Muscle layer of duodenum (tissue), 2 donors: ENCODE results near the gene LOXL4.

Source experiments
- H3K27ac ChIP-seq: one replicate; pipeline ENCODE4 v1.7.0; 2013; ENCODE audit warnings: mild to moderate bottlenecking, low read length
- H3K27me3 ChIP-seq: one replicate; pipeline ENCODE4 v1.7.0; 2013; ENCODE audit warnings: low read depth, mild to moderate bottlenecking, control low read depth, low read length
- H3K36me3 ChIP-seq, 2 donors: one replicate each; pipeline ENCODE4 v1.7.0; 2013; ENCODE audit warnings: low read length in 2 of 2, control low read depth in 1 of 2, mild to moderate bottlenecking in 1 of 2; ENCODE audit not compliant: insufficient read depth in 2 of 2, control insufficient read depth in 1 of 2
- H3K4me1 ChIP-seq, 2 donors: one replicate each; pipeline ENCODE4 v1.7.0; 2013; ENCODE audit warnings: low read length in 2 of 2, mild to moderate bottlenecking in 2 of 2, control low read depth in 1 of 2, moderate library complexity in 1 of 2; ENCODE audit not compliant: insufficient read depth in 2 of 2, control insufficient read depth in 1 of 2
- H3K4me3 ChIP-seq, 2 donors: one replicate each; pipeline ENCODE4 v1.7.0; 2013; ENCODE audit warnings: low read length in 2 of 2, low read depth in 1 of 2, mild to moderate bottlenecking in 1 of 2
- H3K9me3 ChIP-seq, 2 donors: one replicate each; pipeline ENCODE4 v1.7.0; 2013; ENCODE audit warnings: low read length in 2 of 2, control low read depth in 1 of 2, mild to moderate bottlenecking in 1 of 2; ENCODE audit not compliant: control insufficient read depth in 1 of 2
- donor health status: healthy.

The LOXL4 gene

GRCh38 chr10:98267894-98268693 is at the start of gene LOXL4:
Gene LOXL4 (minus strand): TSS chr10:98268194. CDS start chr10:98263019, 5,175 bp downstream.
- Histone ChIP-seq H3K9me3 (no peaks in the 10 kb centered on the region), H3K27me3 (no peaks in the 10 kb centered on the region), H3K4me1 (peaks cover 4 to 27% of the 10 kb centered on the region in 2 donors), H3K27ac (peak within 1 kb of the TSS; percentile 60), H3K4me3 (peak within 1 kb of the TSS; percentile 46 to 58), H3K36me3 (no peaks in the 10 kb centered on the region)

- Histone ChIP-seq H3K9me3 (no peaks in the 10 kb centered on the region), H3K27me3 (no peaks in the 10 kb centered on the region), H3K36me3 (no peaks in the 10 kb centered on the region), H3K4me1 (peaks cover 0 to 12% of the 10 kb centered on the region in 2 donors), H3K27ac (no peak overlapping the region), H3K4me3 (no peak overlapping the region)
These were observed 48.7 kb upstream of the LOXL4 start for GRCh38 chr10:98316661-98317060.

GRCh38 chr10:98316170-98316569 is 48.2 kb upstream of the LOXL4 start:
- no peak overlapping the region for H3K4me3 ChIP-seq
- peaks cover 0 to 12% of the 10 kb centered on the region in 2 donors for H3K4me1 ChIP-seq
- H3K27ac ChIP-seq = no peak overlapping the region
- H3K9me3 ChIP-seq = no peaks in the 10 kb centered on the region
- H3K36me3 ChIP-seq = no peaks in the 10 kb centered on the region
- no peaks in the 10 kb centered on the region for H3K27me3 ChIP-seq

- Histone ChIP-seq H3K4me3 (no peak overlapping the region), H3K27me3 (no peaks in the 10 kb centered on the region), H3K36me3 (no peaks in the 10 kb centered on the region), H3K9me3 (no peaks in the 10 kb centered on the region), H3K4me1 (peaks cover 0 to 15% of the 10 kb centered on the region in 2 donors), H3K27ac (no peak overlapping the region)
These were observed 46.7 kb upstream of the LOXL4 start for GRCh38 chr10:98314532-98315284.

- H3K36me3 ChIP-seq = no peaks in the 10 kb centered on the region
- H3K27me3 ChIP-seq = no peaks in the 10 kb centered on the region
- no peak overlapping the region for H3K4me3 ChIP-seq
- no peaks in the 10 kb centered on the region for H3K9me3 ChIP-seq
- H3K4me1 ChIP-seq = peaks cover 0 to 26% of the 10 kb centered on the region in 2 donors
- no peak overlapping the region for H3K27ac ChIP-seq
These were observed 45.6 kb upstream of the LOXL4 start for GRCh38 chr10:98313598-98313997.

GRCh38 chr10:98312822-98313221 is 44.8 kb upstream of the LOXL4 start:
- Histone ChIP-seq H3K4me1 (peaks cover 0 to 29% of the 10 kb centered on the region in 2 donors), H3K9me3 (no peaks in the 10 kb centered on the region)

GRCh38 chr10:98312349-98312748 is 44.4 kb upstream of the LOXL4 start:
- no peaks in the 10 kb centered on the region for H3K9me3 ChIP-seq
- no peaks in the 10 kb centered on the region for H3K27me3 ChIP-seq
- H3K27ac ChIP-seq = no peak overlapping the region
- peaks cover 0 to 29% of the 10 kb centered on the region in 2 donors for H3K4me1 ChIP-seq
- H3K36me3 ChIP-seq = no peaks in the 10 kb centered on the region
- H3K4me3 ChIP-seq = no peak overlapping the region

More at GRCh38 chr10:98312822-98313221, 44.8 kb upstream of the LOXL4 start:
- H3K27ac ChIP-seq = no peak overlapping the region
- H3K27me3 ChIP-seq = no peaks in the 10 kb centered on the region
- H3K36me3 ChIP-seq = no peaks in the 10 kb centered on the region
- no peak overlapping the region for H3K4me3 ChIP-seq

- H3K4me1 ChIP-seq = peaks cover 0 to 17% of the 10 kb centered on the region in 2 donors
- no peak overlapping the region for H3K27ac ChIP-seq
- H3K4me3 ChIP-seq = no peak overlapping the region
- H3K36me3 ChIP-seq = no peaks in the 10 kb centered on the region
- H3K9me3 ChIP-seq = no peaks in the 10 kb centered on the region
- no peaks in the 10 kb centered on the region for H3K27me3 ChIP-seq
These were observed 42.7 kb upstream of the LOXL4 start for GRCh38 chr10:98310701-98311100.

GRCh38 chr10:98309366-98310355 is 41.7 kb upstream of the LOXL4 start:
- Histone ChIP-seq H3K36me3 (no peaks in the 10 kb centered on the region), H3K27ac (no peak overlapping the region), H3K4me3 (peak overlapping the region in 1 of 2 donors; percentile 46), H3K9me3 (no peaks in the 10 kb centered on the region), H3K4me1 (peaks cover 0 to 17% of the 10 kb centered on the region in 2 donors), H3K27me3 (no peaks in the 10 kb centered on the region)

GRCh38 chr10:98308669-98309365 is 40.8 kb upstream of the LOXL4 start:
- H3K4me3 ChIP-seq = peak overlapping the region in 1 of 2 donors; percentile 46
- no peaks in the 10 kb centered on the region for H3K9me3 ChIP-seq
- no peaks in the 10 kb centered on the region for H3K36me3 ChIP-seq
- H3K27me3 ChIP-seq = no peaks in the 10 kb centered on the region
- H3K4me1 ChIP-seq = peaks cover 0 to 17% of the 10 kb centered on the region in 2 donors
- no peak overlapping the region for H3K27ac ChIP-seq
